Measurements from ENCODE around the gene THEMIS. TPM values are rescaled to one million over a fixed set of nuclear protein-coding genes. Genes with fewer than 3 reads are reported as not detected.

THEMIS gene
- total RNA-seq, 1 donor from 2014 or later, result not detected

DNA sequence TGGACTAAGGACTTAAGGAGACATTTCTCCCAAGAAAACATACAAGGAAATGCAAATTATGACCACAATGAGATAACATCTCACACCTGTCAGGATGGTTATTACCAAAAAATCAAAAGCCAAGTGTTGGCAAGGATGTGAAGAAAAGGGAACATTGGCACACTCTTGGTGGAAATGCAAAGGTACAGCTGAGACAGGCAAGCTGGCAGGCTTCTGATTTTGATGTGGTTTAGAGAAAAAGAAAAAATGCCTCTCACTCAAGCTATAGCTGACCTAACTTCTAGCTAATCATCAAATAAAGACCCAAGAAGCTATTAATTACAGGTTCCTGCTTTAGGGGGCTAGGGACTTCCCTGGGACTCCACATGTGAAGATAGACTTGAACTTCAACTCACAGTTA is 139.8 kb downstream of the THEMIS start:
- DNase-seq, result no peak
- Mint-ChIP-seq H3K4me1 (ENCODE audit: low read depth, unreplicated experiment) (no peaks in the 10 kb centered on the region), H3K9me3 (ENCODE audit: unreplicated experiment) (no peaks in the 10 kb centered on the region), H3K36me3 (ENCODE audit: unreplicated experiment) (no peaks in the 10 kb centered on the region), H3K27me3 (ENCODE audit: unreplicated experiment) (no peaks in the 10 kb centered on the region), H3K4me3 (ENCODE audit: unreplicated experiment) (no peak overlapping the region), H3K27ac (ENCODE audit: unreplicated experiment) (no peak overlapping the region)
- TF ChIP-seq, protein P1, sequence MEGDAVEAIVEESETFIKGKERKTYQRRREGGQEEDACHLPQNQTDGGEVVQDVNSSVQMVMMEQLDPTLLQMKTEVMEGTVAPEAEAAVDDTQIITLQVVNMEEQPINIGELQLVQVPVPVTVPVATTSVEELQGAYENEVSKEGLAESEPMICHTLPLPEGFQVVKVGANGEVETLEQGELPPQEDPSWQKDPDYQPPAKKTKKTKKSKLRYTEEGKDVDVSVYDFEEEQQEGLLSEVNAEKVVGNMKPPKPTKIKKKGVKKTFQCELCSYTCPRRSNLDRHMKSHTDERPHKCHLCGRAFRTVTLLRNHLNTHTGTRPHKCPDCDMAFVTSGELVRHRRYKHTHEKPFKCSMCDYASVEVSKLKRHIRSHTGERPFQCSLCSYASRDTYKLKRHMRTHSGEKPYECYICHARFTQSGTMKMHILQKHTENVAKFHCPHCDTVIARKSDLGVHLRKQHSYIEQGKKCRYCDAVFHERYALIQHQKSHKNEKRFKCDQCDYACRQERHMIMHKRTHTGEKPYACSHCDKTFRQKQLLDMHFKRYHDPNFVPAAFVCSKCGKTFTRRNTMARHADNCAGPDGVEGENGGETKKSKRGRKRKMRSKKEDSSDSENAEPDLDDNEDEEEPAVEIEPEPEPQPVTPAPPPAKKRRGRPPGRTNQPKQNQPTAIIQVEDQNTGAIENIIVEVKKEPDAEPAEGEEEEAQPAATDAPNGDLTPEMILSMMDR (IDR thresholded peaks at IDR 0.05; ENCODE audit: partially characterized antibody, unreplicated experiment), result no peak

DNA sequence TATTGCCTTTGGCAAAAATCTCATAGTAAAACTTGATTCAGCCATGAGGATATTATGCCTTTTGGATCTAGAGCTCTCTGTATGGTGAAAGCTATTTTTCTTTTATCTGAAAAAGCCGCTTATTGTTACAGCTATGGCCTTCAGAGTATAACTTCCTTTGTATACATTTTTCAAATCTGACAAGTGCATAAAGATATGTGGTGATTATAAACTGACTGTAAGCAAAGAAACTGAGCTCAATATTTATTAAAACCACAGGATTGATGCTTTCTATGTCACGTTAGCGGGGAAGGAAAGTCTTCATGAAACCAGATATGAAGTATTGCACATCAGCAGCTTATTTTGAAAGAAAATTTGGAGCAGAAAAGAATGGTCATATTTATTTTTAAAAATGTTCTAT is 151.8 kb downstream of the THEMIS start:
- H3K36me3 Mint-ChIP-seq (ENCODE audit: unreplicated experiment), result no peaks in the 10 kb centered on the region
- no peak overlapping the region for H3K4me3 Mint-ChIP-seq (ENCODE audit: unreplicated experiment)
- TF ChIP-seq, protein P1 (IDR thresholded peaks at IDR 0.05; ENCODE audit: partially characterized antibody, unreplicated experiment), result no peak
- H3K27me3 Mint-ChIP-seq (ENCODE audit: unreplicated experiment), result no peaks in the 10 kb centered on the region
- no peaks in the 10 kb centered on the region for H3K9me3 Mint-ChIP-seq (ENCODE audit: unreplicated experiment)
- no peak for DNase-seq
- H3K27ac Mint-ChIP-seq (ENCODE audit: unreplicated experiment), result no peak overlapping the region
- H3K4me1 Mint-ChIP-seq (ENCODE audit: low read depth, unreplicated experiment), result no peaks in the 10 kb centered on the region

DNA sequence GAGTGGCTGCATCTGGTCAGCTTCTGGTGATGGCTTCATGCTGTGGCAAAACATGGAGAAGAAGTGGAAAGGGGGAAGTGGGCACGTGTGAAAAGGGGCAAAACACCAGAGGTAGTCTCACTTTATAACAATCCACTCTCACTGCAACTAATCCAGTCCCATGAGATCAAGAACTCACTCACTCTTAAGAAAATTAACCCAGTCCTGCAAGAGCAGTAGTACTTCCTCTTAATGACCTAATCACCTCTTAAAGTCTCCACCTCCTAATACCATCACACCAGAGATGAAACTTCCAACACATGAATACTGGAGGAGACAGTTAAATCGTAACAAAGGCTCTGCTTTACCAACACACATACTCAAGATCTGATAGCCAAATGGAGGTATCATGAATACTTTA is 152.6 kb downstream of the THEMIS start:
- H3K4me1 Mint-ChIP-seq (ENCODE audit: low read depth, unreplicated experiment), result no peaks in the 10 kb centered on the region
- no peaks in the 10 kb centered on the region for H3K36me3 Mint-ChIP-seq (ENCODE audit: unreplicated experiment)
- no peak overlapping the region for H3K4me3 Mint-ChIP-seq (ENCODE audit: unreplicated experiment)
- no peak overlapping the region for H3K27ac Mint-ChIP-seq (ENCODE audit: unreplicated experiment)
- H3K9me3 Mint-ChIP-seq (ENCODE audit: unreplicated experiment), result no peaks in the 10 kb centered on the region
- no peak for DNase-seq
- TF ChIP-seq, protein P1 (IDR thresholded peaks at IDR 0.05; ENCODE audit: partially characterized antibody, unreplicated experiment), result no peak
- no peaks in the 10 kb centered on the region for H3K27me3 Mint-ChIP-seq (ENCODE audit: unreplicated experiment)

DNA sequence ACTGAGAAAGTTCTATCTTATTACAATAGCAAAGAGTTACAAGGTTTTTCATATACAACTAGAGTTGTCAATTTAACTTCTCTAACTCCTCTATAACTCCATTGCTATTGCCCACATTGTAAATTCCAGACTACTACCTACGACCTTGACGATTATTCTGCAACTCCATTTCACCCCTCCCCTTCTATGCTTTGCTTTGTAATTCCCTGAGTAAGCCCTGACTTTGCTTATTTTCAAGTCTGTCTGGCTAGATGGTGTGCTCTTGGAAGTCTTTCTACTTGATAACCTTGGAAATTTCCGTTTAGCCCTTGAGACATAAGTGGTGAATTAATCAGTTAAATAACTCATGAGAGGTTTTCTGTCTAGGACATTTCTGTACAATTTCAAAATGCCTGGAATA is 162.4 kb downstream of the THEMIS start:
- H3K9me3 Mint-ChIP-seq (ENCODE audit: unreplicated experiment), result no peaks in the 10 kb centered on the region
- H3K4me1 Mint-ChIP-seq (ENCODE audit: low read depth, unreplicated experiment), result no peaks in the 10 kb centered on the region
- H3K36me3 Mint-ChIP-seq (ENCODE audit: unreplicated experiment), result no peaks in the 10 kb centered on the region
- no peak overlapping the region for H3K27ac Mint-ChIP-seq (ENCODE audit: unreplicated experiment)
- TF ChIP-seq, protein P1 (IDR thresholded peaks at IDR 0.05; ENCODE audit: partially characterized antibody, unreplicated experiment), result no peak
- H3K27me3 Mint-ChIP-seq (ENCODE audit: unreplicated experiment), result no peaks in the 10 kb centered on the region
- no peak overlapping the region for H3K4me3 Mint-ChIP-seq (ENCODE audit: unreplicated experiment)
- DNase-seq, result no peak

DNA sequence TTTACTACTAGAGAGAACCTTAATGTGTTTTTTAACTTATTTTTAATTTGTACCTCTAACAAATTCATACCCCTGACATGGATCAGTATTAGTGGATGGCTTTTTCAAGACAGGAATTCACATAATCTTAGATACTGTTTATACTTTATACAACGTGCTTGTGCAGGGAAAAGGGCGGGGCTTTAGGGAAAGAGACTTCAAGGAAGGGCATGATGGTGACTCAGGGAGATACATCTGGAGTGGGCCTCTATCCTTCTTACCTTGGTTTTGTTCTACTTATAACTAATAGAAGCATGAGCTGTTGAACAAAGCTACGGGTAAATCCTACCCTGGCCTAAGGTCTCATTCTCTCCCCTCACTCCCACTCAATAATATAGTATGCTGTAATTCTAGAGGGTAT is 163.1 kb downstream of the THEMIS start:
- H3K27me3 Mint-ChIP-seq (ENCODE audit: unreplicated experiment), result no peaks in the 10 kb centered on the region
- no peak overlapping the region for H3K4me3 Mint-ChIP-seq (ENCODE audit: unreplicated experiment)
- H3K9me3 Mint-ChIP-seq (ENCODE audit: unreplicated experiment), result no peaks in the 10 kb centered on the region
- no peak overlapping the region for H3K27ac Mint-ChIP-seq (ENCODE audit: unreplicated experiment)
- TF ChIP-seq, protein P1 (IDR thresholded peaks at IDR 0.05; ENCODE audit: partially characterized antibody, unreplicated experiment), result no peak
- no peaks in the 10 kb centered on the region for H3K4me1 Mint-ChIP-seq (ENCODE audit: low read depth, unreplicated experiment)
- DNase-seq, result no peak
- H3K36me3 Mint-ChIP-seq (ENCODE audit: unreplicated experiment), result no peaks in the 10 kb centered on the region

All from glutamatergic neuron (in vitro differentiated cells).